IMR-90 (cell line): Measurements from ENCODE around the gene FBLN1. TPM values are rescaled to one million over a fixed set of nuclear protein-coding genes. Genes with fewer than 3 reads are reported as not detected.
"Not testable (repeated sequence)": the region's sequence is repeated elsewhere in the genome, so short reads cannot be mapped to it uniquely, and the experiment has no call there.

Experiments used
- ATAC-seq: fragments of 200-7000 bp; cut with Tn5 transposase; 2 replicates; pipeline ENCODE4 v1.9.1; 2020; ENCODE audit warnings: low read depth, mild to moderate bottlenecking, moderate library complexity
- BruUV-seq: library from RNA; stranded (reverse); fragments of 400-500 nt; replicated peaks from 2 replicates; lab custom pipeline; 2021; lab: Mats Ljungman, UMichigan
- CTCF ChIA-PET: fragments of 300-600 bp; formaldehyde crosslinking; extraction: SDS; loops from one replicate; lab custom pipeline; 2021; ENCODE audit warnings: antibody characterized with exemption; lab: Yijun Ruan, JAX
- POLR2A ChIA-PET: fragments of 300-600 bp; sonication (Branson Sonifier 250); formaldehyde crosslinking; loops from one replicate; lab custom pipeline; 2022; ENCODE audit warnings: antibody characterized with exemption; ENCODE audit not compliant: unreplicated experiment; lab: Charles Lee
- DNase-seq: peaks from one replicate; pipeline ENCODE4 v3.0.0; 2013
- H2AFZ ChIP-seq: replicated peaks from 2 replicates; pipeline ENCODE3; 2013; ENCODE audit warnings: low read length, mild to moderate bottlenecking; ENCODE audit not compliant: poor library complexity
- H2AK5ac ChIP-seq: 2 replicates; pipeline ENCODE4 v1.6.1; 2013; ENCODE audit warnings: low read depth, low read length, inconsistent platforms
- H2AK9ac ChIP-seq: replicated peaks from 2 replicates; pipeline ENCODE3; 2013; ENCODE audit warnings: mild to moderate bottlenecking, low read depth, low read length, moderate library complexity; ENCODE audit not compliant: poor library complexity
- H2BK120ac ChIP-seq: 2 replicates; pipeline ENCODE4 v1.6.1; 2013; ENCODE audit warnings: low read depth, low read length, inconsistent platforms
- H2BK15ac ChIP-seq: 3 replicates; pipeline ENCODE4 v1.6.1; 2013; ENCODE audit warnings: low read depth, low read length, inconsistent platforms
- H2BK20ac ChIP-seq: 2 replicates; pipeline ENCODE4 v1.6.1; 2013; ENCODE audit warnings: low read depth, mild to moderate bottlenecking, inconsistent platforms, low read length, moderate library complexity
- H2BK5ac ChIP-seq: 2 replicates; pipeline ENCODE4 v1.6.1; 2013; ENCODE audit warnings: mild to moderate bottlenecking, low read depth, low read length, inconsistent platforms; ENCODE audit not compliant: poor library complexity, severe bottlenecking
- H3K14ac ChIP-seq: replicated peaks from 2 replicates; pipeline ENCODE4 v1.6.1; 2013; ENCODE audit warnings: low read depth, low read length, inconsistent platforms
- H3K18ac ChIP-seq: 2 replicates; pipeline ENCODE4 v1.6.1; 2013; ENCODE audit warnings: low read depth, low read length, control low read depth
- H3K23ac ChIP-seq: 2 replicates; pipeline ENCODE4 v1.6.1; 2013; ENCODE audit warnings: low read depth, low read length, inconsistent platforms
- H3K27ac ChIP-seq: 2 replicates; pipeline ENCODE4 v1.5.1; 2013; ENCODE audit warnings: mild to moderate bottlenecking, control low read depth, low read length; ENCODE audit not compliant: insufficient read depth
- H3K27me3 ChIP-seq: 2 replicates; pipeline ENCODE4 v1.6.1; 2013; ENCODE audit warnings: low read length; ENCODE audit not compliant: control insufficient read depth, insufficient read depth
- H3K36me3 ChIP-seq: 2 replicates; pipeline ENCODE4 v1.6.1; 2013; ENCODE audit warnings: low read length, mixed read lengths; ENCODE audit not compliant: control insufficient read depth, insufficient read depth
- H3K4ac ChIP-seq: 2 replicates; pipeline ENCODE4 v1.6.1; 2013; ENCODE audit warnings: low read depth, low read length, inconsistent platforms
- H3K4me1 ChIP-seq: 2 replicates; pipeline ENCODE4 v1.6.1; 2013; ENCODE audit warnings: low read length, mixed read lengths; ENCODE audit not compliant: control insufficient read depth, insufficient read depth
- H3K4me2 ChIP-seq: 2 replicates; pipeline ENCODE4 v1.6.1; 2013; ENCODE audit warnings: low read depth, mild to moderate bottlenecking, control low read depth, low read length, moderate library complexity
- H3K4me3 ChIP-seq: 2 replicates; pipeline ENCODE4 v1.5.1; 2013; ENCODE audit warnings: low read depth, mild to moderate bottlenecking, control low read depth, low read length, moderate library complexity; ENCODE audit not compliant: insufficient read depth
- H3K56ac ChIP-seq: 2 replicates; pipeline ENCODE4 v1.6.1; 2013; ENCODE audit warnings: low read length, inconsistent platforms; ENCODE audit not compliant: insufficient read depth; ENCODE audit errors: extremely low read depth
- H3K79me1 ChIP-seq, 2 experiments: 2 replicates each; pipeline ENCODE4 v1.6.1; 2013; ENCODE audit warnings: low read length in 2 of 2, inconsistent platforms in 1 of 2, low read depth in 1 of 2
- H3K9ac ChIP-seq: 2 replicates; pipeline ENCODE4 v1.6.1; 2013; ENCODE audit warnings: low read depth, low read length, control low read depth
- H3K9me1 ChIP-seq: 2 replicates; pipeline ENCODE4 v1.6.1; 2013; ENCODE audit warnings: low read length, inconsistent platforms; ENCODE audit not compliant: insufficient read depth
- H3K9me3 ChIP-seq: 2 replicates; pipeline ENCODE4 v1.6.1; 2013; ENCODE audit warnings: low read length; ENCODE audit not compliant: control insufficient read depth, insufficient read depth
- H4K20me1 ChIP-seq: 2 replicates; pipeline ENCODE4 v1.6.1; 2013; ENCODE audit warnings: low read length, inconsistent platforms; ENCODE audit not compliant: insufficient read depth
- H4K5ac ChIP-seq: 2 replicates; pipeline ENCODE4 v1.6.1; 2013; ENCODE audit warnings: mild to moderate bottlenecking, low read depth, low read length, control low read depth
- H4K8ac ChIP-seq, 2 experiments: 2 replicates each; pipeline ENCODE4 v1.6.1; 2013; ENCODE audit warnings: low read depth in 2 of 2, low read length in 2 of 2, control low read depth in 1 of 2, inconsistent platforms in 1 of 2
- H4K91ac ChIP-seq: 2 replicates; pipeline ENCODE4 v1.6.1; 2013; ENCODE audit warnings: low read depth, low read length, inconsistent platforms; ENCODE audit not compliant: insufficient read depth
- WGBS, 2 experiments: methylation state at CpG; one replicate each; pipeline versions ENCODE4 v1.1.5 to v1.1.7; 2013; ENCODE audit warnings: missing lambda C conversion rate in 2 of 2; ENCODE audit not compliant: insufficient read length in 1 of 2; ENCODE audit errors: extremely low coverage in 2 of 2; 5-methylcytosine and 5-hydroxymethylcytosine counted together
- dilution Hi-C: fragments of 300-500 bp; cut with HindIII; formaldehyde crosslinking; loops from one replicate; pipeline ENCODE4 v1.14.3; 2018; ENCODE audit warnings: low sequenced_read_pairs; ENCODE audit not compliant: unreplicated experiment
- in situ Hi-C: fragments of 300-500 bp; cut with MboI; formaldehyde crosslinking; loops from 3 replicates; pipeline ENCODE4 v1.14.3; 2019; ENCODE audit warnings: low sequenced_read_pairs, inconsistent platforms, mixed read lengths
- intact Hi-C: fragments of 100-400 bp; cut with micrococcal nuclease; formaldehyde crosslinking; loops from 2 replicates; pipeline ENCODE4 v1.10.0; 2022
- polyA plus RNA-seq, 3 experiments: library from polyadenylated mRNA; depleted of rRNA; stranded (reverse); fragments of >200 nt; gene quantifications; 2 replicates each; pipeline ENCODE4 v1.2.3, GENCODE V29; 2012; ENCODE audit warnings: low replicate concordance in 1 of 3
- total RNA-seq: library from RNA; depleted of rRNA; stranded (reverse); fragments of >200 nt; gene quantifications from 2 replicates; pipeline ENCODE4 v1.2.3, GENCODE V29; 2012

The FBLN1 gene
- total and polyA plus RNA-seq, 2 of the 4 experiments (the other 2 are of a cell fraction): 11.3 to 87.9 TPM

GRCh38 chr22:45535835-45536234 lies 33.2 kb downstream of the FBLN1 start:
- Histone ChIP-seq H3K4ac (peak overlapping the region; percentile 23), H2BK120ac (peak overlapping the region; percentile 21; the same call in 1 of the 2 replicates), H3K79me1 (peaks cover 0 to 39% of the 10 kb centered on the region in 2 experiments; a peak in 2 of 4 replicates), H2AK5ac (0 out of 2 replicates have a peak overlapping the region, but pooled peaks have one; percentile 36), H2BK20ac (peak overlapping the region; percentile 69), H3K4me1 (peaks cover 50% of the 10 kb centered on the region), H3K27ac (peak overlapping the region; percentile 95; the same call in 1 of the 2 replicates), H4K20me1 (peaks cover 12% of the 10 kb centered on the region), H4K91ac (peak overlapping the region; percentile 4; the same call in 1 of the 2 replicates), H3K18ac (peak overlapping the region; percentile 62; the same call in 1 of the 2 replicates), H2BK5ac (peak overlapping the region; percentile 7), H3K36me3 (peaks cover 61% of the 10 kb centered on the region; the same call in 1 of the 2 replicates), H3K9me1 (peaks cover 22% of the 10 kb centered on the region)
- CTCF ChIA-PET, dilution Hi-C loops, POLR2A ChIA-PET, intact Hi-C loops, H3K9me3 ChIP-seq, H4K5ac ChIP-seq, DNase-seq, H3K27me3 ChIP-seq, in situ Hi-C loops, BruUV-seq, H3K4me3 ChIP-seq, H3K4me2 ChIP-seq, H3K56ac ChIP-seq, H2BK15ac ChIP-seq, ATAC-seq, H4K8ac ChIP-seq, H3K9ac ChIP-seq, H2AK9ac ChIP-seq, H3K14ac ChIP-seq, H3K23ac ChIP-seq, H2AFZ ChIP-seq: not testable (repeated sequence)
- WGBS, 2 experiments: no CpG with 5 or more reads among the region's 6 CpGs
